ENCODE measurements around the gene CACNA1D. TPM values are rescaled to one million over a fixed set of nuclear protein-coding genes. Genes with fewer than 3 reads are reported as not detected.

The CACNA1D gene
- total and polyA plus RNA-seq, 2 donors (not counting 1 experiment from before 2014, with no cell fraction given), result 0.17 to 0.37 TPM

DNA sequence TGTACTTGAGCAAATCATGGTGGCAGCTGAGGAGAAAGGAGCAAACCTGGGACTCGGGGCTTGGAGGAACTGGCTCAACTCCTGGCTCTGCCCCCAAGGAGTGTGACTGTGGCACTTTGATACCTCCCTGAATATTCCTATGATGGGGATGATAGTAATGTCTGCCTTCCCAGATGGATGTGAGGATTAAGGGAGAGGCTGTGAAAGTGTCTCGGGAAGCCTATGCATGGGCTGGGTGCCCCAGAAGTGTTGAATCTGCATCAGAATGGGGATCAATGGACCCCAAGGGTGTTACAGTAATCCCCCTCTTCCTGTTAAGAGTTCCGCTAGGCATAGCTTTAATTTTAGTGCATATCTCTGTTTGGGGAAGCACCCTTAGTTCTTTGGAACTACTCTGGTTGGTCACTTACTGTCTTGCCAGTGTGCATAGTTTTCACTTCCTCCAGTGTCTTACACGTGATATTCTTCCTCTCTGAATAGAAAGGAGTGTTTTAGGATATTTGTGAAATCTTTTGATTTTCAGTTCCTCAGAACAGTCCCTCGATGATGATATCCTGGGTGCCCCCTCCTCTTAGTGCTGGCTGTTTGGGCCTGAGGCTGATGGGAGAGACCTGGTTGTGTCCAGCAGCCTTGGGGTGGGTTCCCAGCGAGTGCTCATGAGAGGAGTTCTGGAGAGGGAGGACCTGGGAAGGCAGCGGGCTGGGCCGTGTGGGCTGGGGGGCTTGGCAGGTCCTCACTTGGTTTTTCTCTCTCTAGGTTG lies 254.3 kb downstream of the CACNA1D start:
- TF ChIP-seq EZH2 (IDR thresholded peaks at IDR 0.05; ENCODE audit: low read length, missing control alignments), result no peak
- TF ChIP-seq, protein P1, sequence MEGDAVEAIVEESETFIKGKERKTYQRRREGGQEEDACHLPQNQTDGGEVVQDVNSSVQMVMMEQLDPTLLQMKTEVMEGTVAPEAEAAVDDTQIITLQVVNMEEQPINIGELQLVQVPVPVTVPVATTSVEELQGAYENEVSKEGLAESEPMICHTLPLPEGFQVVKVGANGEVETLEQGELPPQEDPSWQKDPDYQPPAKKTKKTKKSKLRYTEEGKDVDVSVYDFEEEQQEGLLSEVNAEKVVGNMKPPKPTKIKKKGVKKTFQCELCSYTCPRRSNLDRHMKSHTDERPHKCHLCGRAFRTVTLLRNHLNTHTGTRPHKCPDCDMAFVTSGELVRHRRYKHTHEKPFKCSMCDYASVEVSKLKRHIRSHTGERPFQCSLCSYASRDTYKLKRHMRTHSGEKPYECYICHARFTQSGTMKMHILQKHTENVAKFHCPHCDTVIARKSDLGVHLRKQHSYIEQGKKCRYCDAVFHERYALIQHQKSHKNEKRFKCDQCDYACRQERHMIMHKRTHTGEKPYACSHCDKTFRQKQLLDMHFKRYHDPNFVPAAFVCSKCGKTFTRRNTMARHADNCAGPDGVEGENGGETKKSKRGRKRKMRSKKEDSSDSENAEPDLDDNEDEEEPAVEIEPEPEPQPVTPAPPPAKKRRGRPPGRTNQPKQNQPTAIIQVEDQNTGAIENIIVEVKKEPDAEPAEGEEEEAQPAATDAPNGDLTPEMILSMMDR (conservative IDR thresholded peaks at IDR 0.05 in 1 of 2, IDR thresholded peaks at IDR 0.05 in 1 of 2; ENCODE audit: low read depth in 1 of 2, low read length in 2 of 2), result no peak
- H3K4me3 ChIP-seq (replicated peaks in 1 of 4; ENCODE audit: control extremely low read depth in 1 of 4, insufficient read depth in 1 of 4, low read depth in 3 of 4, low read length in 4 of 4), result no peak overlapping the region
- H3K9me3 ChIP-seq (ENCODE audit: control insufficient read depth, insufficient read depth, low read depth, low read length), result no peaks in the 10 kb centered on the region

DNA sequence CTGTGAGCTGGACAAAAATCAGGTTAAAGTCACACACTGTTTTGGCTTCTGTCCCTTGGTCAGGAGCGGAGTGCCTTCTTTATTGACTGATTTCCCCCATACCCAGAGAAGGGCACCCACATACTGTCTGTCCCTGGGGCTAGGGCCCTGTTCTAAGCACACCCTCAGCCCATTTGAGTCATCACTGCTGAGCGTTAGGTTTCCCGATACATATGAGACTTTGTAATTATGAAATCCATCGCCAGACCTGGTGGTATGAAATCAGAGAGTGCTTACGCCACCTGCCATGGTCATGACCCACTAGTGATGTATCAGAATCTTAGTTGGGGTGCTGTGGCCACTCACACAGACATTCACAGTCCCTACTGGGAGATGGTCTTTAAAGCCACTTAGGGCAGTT lies 255.0 kb downstream of the CACNA1D start:
- H3K79me2 ChIP-seq (ENCODE audit: control insufficient read depth, insufficient read depth, low read length), result no peaks in the 10 kb centered on the region
- no peak overlapping the region for H3K27ac ChIP-seq (ENCODE audit: insufficient read depth, low read length)
- no peak for DNase-seq (ENCODE audit: low read depth in 2 of 2)
- H3K9me3 ChIP-seq (ENCODE audit: control insufficient read depth, insufficient read depth, low read depth, low read length), result no peaks in the 10 kb centered on the region
- H3K4me3 ChIP-seq (replicated peaks in 1 of 4; ENCODE audit: control extremely low read depth in 1 of 4, insufficient read depth in 1 of 4, low read depth in 3 of 4, low read length in 4 of 4), result no peak overlapping the region
- no peak overlapping the region for H3K9ac ChIP-seq (ENCODE audit: insufficient read depth, low read length)
- H3K4me1 ChIP-seq (ENCODE audit: control insufficient read depth, extremely low read depth, insufficient read depth, low read length), result no peaks in the 10 kb centered on the region
- TF ChIP-seq EZH2 (IDR thresholded peaks at IDR 0.05; ENCODE audit: low read length, missing control alignments), result no peak
- TF ChIP-seq, protein P1 (conservative IDR thresholded peaks at IDR 0.05 in 1 of 2, IDR thresholded peaks at IDR 0.05 in 1 of 2; ENCODE audit: low read depth in 1 of 2, low read length in 2 of 2), result no peak
- H3K4me2 ChIP-seq (ENCODE audit: extremely low read depth, insufficient read depth, low read length), result no peak overlapping the region
- no peaks in the 10 kb centered on the region for H3K36me3 ChIP-seq (ENCODE audit: control insufficient read depth, insufficient read depth, low read length)
- H4K20me1 ChIP-seq (ENCODE audit: control insufficient read depth, extremely low read depth, insufficient read depth, low read length), result no peaks in the 10 kb centered on the region
- H3K27me3 ChIP-seq (ENCODE audit: control insufficient read depth, insufficient read depth, low read length), result no peaks in the 10 kb centered on the region
- no peak overlapping the region for H2AFZ ChIP-seq (ENCODE audit: low read length)

More for the DNA sequence above, 254.3 kb downstream of the CACNA1D start:
- no peak overlapping the region for H3K4me2 ChIP-seq (ENCODE audit: extremely low read depth, insufficient read depth, low read length)
- H3K27ac ChIP-seq (ENCODE audit: insufficient read depth, low read length), result no peak overlapping the region
- no peak overlapping the region for H3K9ac ChIP-seq (ENCODE audit: insufficient read depth, low read length)
- H4K20me1 ChIP-seq (ENCODE audit: control insufficient read depth, extremely low read depth, insufficient read depth, low read length), result no peaks in the 10 kb centered on the region
- no peak for DNase-seq (ENCODE audit: low read depth in 2 of 2)
- H2AFZ ChIP-seq (ENCODE audit: low read length), result no peak overlapping the region
- H3K36me3 ChIP-seq (ENCODE audit: control insufficient read depth, insufficient read depth, low read length), result no peaks in the 10 kb centered on the region
- no peaks in the 10 kb centered on the region for H3K27me3 ChIP-seq (ENCODE audit: control insufficient read depth, insufficient read depth, low read length)
- H3K79me2 ChIP-seq (ENCODE audit: control insufficient read depth, insufficient read depth, low read length), result no peaks in the 10 kb centered on the region
- no peaks in the 10 kb centered on the region for H3K4me1 ChIP-seq (ENCODE audit: control insufficient read depth, extremely low read depth, insufficient read depth, low read length)

DNA sequence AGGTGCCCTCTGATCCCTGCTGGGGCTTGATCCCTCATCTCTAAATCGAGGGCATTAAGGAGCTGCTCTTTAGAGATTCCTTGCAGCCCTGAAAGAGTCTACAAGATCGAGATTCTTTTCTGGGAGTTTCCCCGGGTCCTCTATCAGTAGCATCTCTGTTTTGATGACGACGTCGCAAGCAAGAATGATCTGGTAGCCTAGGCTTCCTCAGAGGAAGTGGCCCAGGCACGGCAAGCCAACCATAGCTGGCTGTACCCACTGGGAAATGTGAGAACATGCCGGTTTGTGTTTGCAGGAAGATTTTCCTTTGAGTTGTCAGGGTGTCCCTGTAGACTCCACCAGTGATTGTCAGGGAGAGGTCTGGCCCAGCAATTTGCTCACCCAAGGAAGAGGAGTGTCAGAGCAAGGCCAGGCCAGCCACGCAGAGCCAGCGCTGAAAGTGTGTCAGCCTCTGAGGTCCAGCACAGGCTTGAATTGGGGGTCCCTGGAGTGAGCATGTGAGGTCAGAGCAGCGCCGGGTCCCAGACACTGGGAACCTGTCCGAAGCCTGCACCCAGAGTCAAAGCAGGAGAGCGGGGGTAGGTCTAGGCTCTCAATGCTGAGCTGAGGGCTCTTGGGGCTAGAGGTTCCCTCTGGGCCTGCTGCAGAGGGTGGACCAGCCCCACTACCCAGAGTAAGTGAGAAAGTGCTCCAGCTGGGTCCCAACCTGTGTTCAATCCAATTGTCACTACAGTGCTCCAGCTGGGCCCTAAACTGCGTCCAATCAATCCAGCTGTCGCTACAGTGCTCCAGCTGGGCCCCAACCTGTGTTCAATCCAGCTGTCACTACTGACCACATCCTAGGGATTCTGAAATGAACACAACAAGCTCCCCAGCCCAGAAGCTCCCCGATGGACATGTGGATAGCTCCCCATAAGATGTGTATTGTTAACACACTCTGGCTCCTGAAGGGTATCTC lies 256.1 kb downstream of the CACNA1D start:
- H4K20me1 ChIP-seq (ENCODE audit: control insufficient read depth, extremely low read depth, insufficient read depth, low read length), result no peaks in the 10 kb centered on the region
- no peak for DNase-seq (ENCODE audit: low read depth in 2 of 2)
- H3K9me3 ChIP-seq (ENCODE audit: control insufficient read depth, insufficient read depth, low read depth, low read length), result no peaks in the 10 kb centered on the region
- no peak overlapping the region for H3K4me3 ChIP-seq (replicated peaks in 1 of 4; ENCODE audit: control extremely low read depth in 1 of 4, insufficient read depth in 1 of 4, low read depth in 3 of 4, low read length in 4 of 4)
- H3K9ac ChIP-seq (ENCODE audit: insufficient read depth, low read length), result no peak overlapping the region
- no peak overlapping the region for H3K27ac ChIP-seq (ENCODE audit: insufficient read depth, low read length)
- no peaks in the 10 kb centered on the region for H3K4me1 ChIP-seq (ENCODE audit: control insufficient read depth, extremely low read depth, insufficient read depth, low read length)
- no peak overlapping the region for H2AFZ ChIP-seq (ENCODE audit: low read length)
- TF ChIP-seq EZH2 (IDR thresholded peaks at IDR 0.05; ENCODE audit: low read length, missing control alignments), result no peak
- TF ChIP-seq, protein P1 (conservative IDR thresholded peaks at IDR 0.05 in 1 of 2, IDR thresholded peaks at IDR 0.05 in 1 of 2; ENCODE audit: low read depth in 1 of 2, low read length in 2 of 2), result no peak
- no peaks in the 10 kb centered on the region for H3K79me2 ChIP-seq (ENCODE audit: control insufficient read depth, insufficient read depth, low read length)
- H3K4me2 ChIP-seq (ENCODE audit: extremely low read depth, insufficient read depth, low read length), result no peak overlapping the region
- H3K36me3 ChIP-seq (ENCODE audit: control insufficient read depth, insufficient read depth, low read length), result no peaks in the 10 kb centered on the region
- H3K27me3 ChIP-seq (ENCODE audit: control insufficient read depth, insufficient read depth, low read length), result no peaks in the 10 kb centered on the region
